WTC11 (cell line): ENCODE measurements around the gene RXRA. TPM values are rescaled to one million over a fixed set of nuclear protein-coding genes. Genes with fewer than 3 reads are reported as not detected.

Experiments used
- ATAC-seq: fragments of 200-7000 bp; cut with Tn5 transposase; 2 replicates; pipeline ENCODE4 v1.10.0; 2021; ENCODE audit warnings: mild to moderate bottlenecking, moderate library complexity
- CTCF ChIA-PET: fragments of 300-600 bp; sonication (Branson Sonifier 250); formaldehyde crosslinking; loops from one replicate; lab custom pipeline; 2021; ENCODE audit warnings: antibody characterized with exemption; lab: Charles Lee
- POLR2A ChIA-PET: fragments of 350-600 bp; sonication (Branson Sonifier 250); formaldehyde crosslinking; loops from one replicate; lab custom pipeline; 2021; ENCODE audit warnings: antibody characterized with exemption; lab: Charles Lee
- DNase-seq: peaks from one replicate; pipeline ENCODE4 v3.0.0; 2021; ENCODE audit warnings: low spot score
- H3K27ac Mint-ChIP-seq: 2 replicates; pipeline ENCODE4 v1.8.0; 2021; ENCODE audit warnings: mixed read lengths
- H3K27me3 Mint-ChIP-seq: 2 replicates; pipeline ENCODE4 v1.8.0; 2021; ENCODE audit warnings: low read depth, mild to moderate bottlenecking, moderate library complexity, mixed read lengths
- H3K36me3 Mint-ChIP-seq: 2 replicates; pipeline ENCODE4 v1.8.0; 2021; ENCODE audit warnings: mixed read lengths
- H3K4me1 Mint-ChIP-seq: 2 replicates; pipeline ENCODE4 v1.8.0; 2022; ENCODE audit warnings: mixed read lengths
- H3K4me3 Mint-ChIP-seq: 2 replicates; pipeline ENCODE4 v1.8.0; 2021; ENCODE audit warnings: mild to moderate bottlenecking, moderate library complexity, mixed read lengths
- H3K9me3 Mint-ChIP-seq: 2 replicates; pipeline ENCODE4 v1.8.0; 2021; ENCODE audit warnings: mixed read lengths
- AFF4 ChIP-seq: sonication (generic); formaldehyde crosslinking; IDR thresholded peaks from 2 replicates; pipeline ENCODE4 v1.8.1; 2023; ENCODE audit warnings: mild to moderate bottlenecking, missing genetic modification reagents, borderline replicate concordance
- CTCF ChIP-seq: fragments of 200-600 bp; IDR thresholded peaks from 2 replicates; pipeline ENCODE4 v1.8.0; 2022; ENCODE audit warnings: antibody characterized with exemption
- E2F4 ChIP-seq: sonication (generic); formaldehyde crosslinking; IDR thresholded peaks from 2 replicates; pipeline ENCODE4 v1.8.1; 2022; ENCODE audit warnings: low read depth, mild to moderate bottlenecking, moderate library complexity, missing genetic modification reagents, borderline replicate concordance
- ERG ChIP-seq: fragments of 250-450 bp; sonication (Bioruptor Pico); IDR thresholded peaks from 2 replicates; pipeline ENCODE4 v1.8.0; 2021; ENCODE audit warnings: mild to moderate bottlenecking
- ESRRA ChIP-seq: sonication (generic); formaldehyde crosslinking; IDR thresholded peaks from 2 replicates; pipeline ENCODE4 v1.8.1; 2022; ENCODE audit warnings: mild to moderate bottlenecking, missing genetic modification reagents, borderline replicate concordance
- FOXK1 ChIP-seq: sonication (generic); formaldehyde crosslinking; IDR thresholded peaks from 2 replicates; pipeline ENCODE4 v1.8.0; 2022; ENCODE audit warnings: mild to moderate bottlenecking, moderate library complexity, missing genetic modification reagents
- FOXP4 ChIP-seq: sonication (generic); formaldehyde crosslinking; IDR thresholded peaks from 2 replicates; pipeline ENCODE4 v1.8.0; 2022; ENCODE audit warnings: mild to moderate bottlenecking, missing genetic modification reagents
- GABPB1 ChIP-seq: sonication (generic); formaldehyde crosslinking; IDR thresholded peaks from 2 replicates; pipeline ENCODE4 v1.8.1; 2023; ENCODE audit warnings: mild to moderate bottlenecking, missing genetic modification reagents
- HMGXB4 ChIP-seq: sonication (generic); formaldehyde crosslinking; IDR thresholded peaks from 2 replicates; pipeline ENCODE4 v1.8.1; 2023; ENCODE audit warnings: mild to moderate bottlenecking, moderate library complexity, missing genetic modification reagents
- JAZF1 ChIP-seq: fragments of 250-450 bp; sonication (Bioruptor Pico); IDR thresholded peaks from 2 replicates; pipeline ENCODE4 v1.9.0; 2021; ENCODE audit warnings: moderate library complexity, mild to moderate bottlenecking, inconsistent platforms
- JUN ChIP-seq: sonication (generic); formaldehyde crosslinking; IDR thresholded peaks from 2 replicates; pipeline ENCODE4 v1.8.0; 2023; ENCODE audit warnings: mild to moderate bottlenecking, missing genetic modification reagents
- MLX ChIP-seq: sonication (generic); formaldehyde crosslinking; IDR thresholded peaks from 2 replicates; pipeline ENCODE4 v1.8.1; 2023; ENCODE audit warnings: mild to moderate bottlenecking, missing genetic modification reagents, moderate library complexity
- PREB ChIP-seq: sonication (generic); formaldehyde crosslinking; IDR thresholded peaks from 2 replicates; pipeline ENCODE4 v1.8.1; 2022; ENCODE audit warnings: mild to moderate bottlenecking, missing genetic modification reagents, moderate library complexity, borderline replicate concordance
- RORB ChIP-seq: fragments of 250-450 bp; sonication (Bioruptor Pico); IDR thresholded peaks from 2 replicates; pipeline ENCODE4 v1.9.0; 2021; ENCODE audit warnings: mild to moderate bottlenecking
- SMAD3 ChIP-seq: sonication (generic); formaldehyde crosslinking; IDR thresholded peaks from 2 replicates; pipeline ENCODE4 v1.8.0; 2022; ENCODE audit warnings: missing genetic modification reagents, mild to moderate bottlenecking, borderline replicate concordance
- ZBTB43 ChIP-seq: sonication (generic); formaldehyde crosslinking; IDR thresholded peaks from 2 replicates; pipeline ENCODE4 v1.8.1; 2023; ENCODE audit warnings: mild to moderate bottlenecking, missing genetic modification reagents
- ZNF121 ChIP-seq: sonication (generic); formaldehyde crosslinking; IDR thresholded peaks from 2 replicates; pipeline ENCODE4 v1.8.0; 2023; ENCODE audit warnings: missing genetic modification reagents
- ZNF232 ChIP-seq: sonication (generic); formaldehyde crosslinking; IDR thresholded peaks from 2 replicates; pipeline ENCODE4 v1.8.0; 2022; ENCODE audit warnings: mild to moderate bottlenecking, missing genetic modification reagents
- ZNF317 ChIP-seq: sonication (generic); formaldehyde crosslinking; IDR thresholded peaks from 2 replicates; pipeline ENCODE4 v1.8.1; 2023; ENCODE audit warnings: low read depth, mild to moderate bottlenecking, moderate library complexity, missing genetic modification reagents, borderline replicate concordance
- total RNA-seq: library from RNA; stranded (reverse); gene quantifications from 3 replicates; pipeline ENCODE4 v1.2.3, GENCODE V29; 2021

Gene RXRA
- total RNA-seq, 1 experiment from 2014 or later, result 27.5 TPM

- TF ChIP-seq ZNF317 (CRISPR knock-in tag), result no peak
- TF ChIP-seq FOXK1, result no peak
- TF ChIP-seq CTCF, result no peak
- no peak for TF ChIP-seq ERG (CRISPR knock-in tag)
- no peak for TF ChIP-seq RORB (CRISPR knock-in tag)
- TF ChIP-seq JUN (CRISPR knock-in tag), result no peak
- no peak for TF ChIP-seq MLX
- no peak for TF ChIP-seq PREB (CRISPR knock-in tag)
- TF ChIP-seq FOXP4 (CRISPR knock-in tag), result no peak
- no peak for TF ChIP-seq AFF4 (CRISPR knock-in tag)
- TF ChIP-seq ZNF232, result no peak
- no peaks in the 10 kb centered on the region for H3K9me3 Mint-ChIP-seq
- ChIA-PET CTCF (no interaction called here), POLR2A (no interaction called here)
- ATAC-seq (no peak), DNase-seq (no peak)
- H3K4me3 Mint-ChIP-seq, result no peak overlapping the region
- no peak overlapping the region for H3K27ac Mint-ChIP-seq
- H3K4me1 Mint-ChIP-seq, result peaks cover 29% of the 10 kb centered on the region
- no peaks in the 10 kb centered on the region for H3K36me3 Mint-ChIP-seq
- no peaks in the 10 kb centered on the region for H3K27me3 Mint-ChIP-seq
These were observed 6.6 kb downstream of the RXRA start for GRCh38 chr9:134332841-134333233.

GRCh38 chr9:134333234-134333873 is 7.1 kb downstream of the RXRA start:
- CTCF ChIA-PET, result no interaction called here
- ATAC-seq (no peak), DNase-seq (no peak)
- no peaks in the 10 kb centered on the region for H3K9me3 Mint-ChIP-seq
- H3K4me1 Mint-ChIP-seq, result peaks cover 23% of the 10 kb centered on the region
- H3K4me3 Mint-ChIP-seq, result no peak overlapping the region
- H3K27me3 Mint-ChIP-seq, result no peaks in the 10 kb centered on the region
- POLR2A ChIA-PET, result no interaction called here
- H3K27ac Mint-ChIP-seq, result no peak overlapping the region
- no peaks in the 10 kb centered on the region for H3K36me3 Mint-ChIP-seq
- TF ChIP-seq HMGXB4 (CRISPR knock-in tag), result no peak
- no peak for TF ChIP-seq ESRRA
- no peak for TF ChIP-seq ZBTB43 (CRISPR knock-in tag)
- TF ChIP-seq ZNF121 (CRISPR knock-in tag), result no peak
- no peak for TF ChIP-seq E2F4 (CRISPR knock-in tag)
- no peak for TF ChIP-seq JAZF1
- no peak for TF ChIP-seq GABPB1 (CRISPR knock-in tag)
- no peak for TF ChIP-seq SMAD3 (CRISPR knock-in tag)
